Lower leg skin (tissue), 3 donors: ENCODE results near the gene PSMD8.

Source experiments
- CTCF ChIP-seq, 3 donors: fragments of 450-650 bp; IDR thresholded peaks; one replicate each; pipeline ENCODE4 v1.5.1; 2016; ENCODE audit warnings: antibody characterized with exemption in 3 of 3, mild to moderate bottlenecking in 3 of 3, moderate library complexity in 2 of 3
- POLR2A ChIP-seq, 2 donors: fragments of 450-650 bp; IDR thresholded peaks; one replicate each; pipeline ENCODE4 v1.6.1; 2016 to 2017; ENCODE audit warnings: antibody characterized with exemption in 2 of 2, mild to moderate bottlenecking in 1 of 2, moderate library complexity in 1 of 2

GRCh38 chr19:38358071-38358470 is 16.3 kb upstream of the PSMD8 start:
- TF ChIP-seq CTCF (IDR thresholded peaks at IDR 0.05) = no peak
- TF ChIP-seq POLR2A (IDR thresholded peaks at IDR 0.05) = no peak
